HG03442 (cell line): ENCODE measurements around the gene KIR3DL3.
"Not testable (repeated sequence)": the region's sequence is repeated elsewhere in the genome, so short reads cannot be mapped to it uniquely, and the experiment has no call there.

ENCODE experiments used
- ATAC-seq: cut with Tn5 transposase; IDR thresholded peaks from one replicate; pipeline ENCODE4 v1.9.1; 2021; ENCODE audit warnings: mild to moderate bottlenecking, moderate library complexity; ENCODE audit not compliant: unreplicated experiment

The KIR3DL3 gene

GRCh38 chr19:54775830-54776229 lies 51.6 kb downstream of the KIR3DL3 start:
- ATAC-seq: not testable (repeated sequence)

GRCh38 chr19:54777851-54778250 lies 53.6 kb downstream of the KIR3DL3 start:
- ATAC-seq: not testable (repeated sequence)

- ATAC-seq: not testable (repeated sequence)
Measured at GRCh38 chr19:54778896-54779295, 54.7 kb downstream of the KIR3DL3 start.

GRCh38 chr19:54782916-54783315 lies 58.7 kb downstream of the KIR3DL3 start:
- ATAC-seq: not testable (repeated sequence)
